ENCODE measurements around the gene FMO1.

Gene FMO1

GRCh38 chr1:171299342-171299741 lies 51.0 kb downstream of the FMO1 start:
- Mint-ChIP-seq H3K27me3 (peaks cover 70% of the 10 kb centered on the region), H3K4me3 (no peak overlapping the region), H3K36me3 (ENCODE audit: insufficient read depth) (no peaks in the 10 kb centered on the region), H3K9me3 (peaks cover 21% of the 10 kb centered on the region), H3K27ac (ENCODE audit: low read depth) (no peak overlapping the region), H3K4me1 (no peaks in the 10 kb centered on the region)
- DNase-seq (ENCODE audit: low spot score in 2 of 2) (no peak), ATAC-seq (replicated peaks; ENCODE audit: extremely low read depth, poor library complexity, severe bottlenecking) (no peak)

DNA sequence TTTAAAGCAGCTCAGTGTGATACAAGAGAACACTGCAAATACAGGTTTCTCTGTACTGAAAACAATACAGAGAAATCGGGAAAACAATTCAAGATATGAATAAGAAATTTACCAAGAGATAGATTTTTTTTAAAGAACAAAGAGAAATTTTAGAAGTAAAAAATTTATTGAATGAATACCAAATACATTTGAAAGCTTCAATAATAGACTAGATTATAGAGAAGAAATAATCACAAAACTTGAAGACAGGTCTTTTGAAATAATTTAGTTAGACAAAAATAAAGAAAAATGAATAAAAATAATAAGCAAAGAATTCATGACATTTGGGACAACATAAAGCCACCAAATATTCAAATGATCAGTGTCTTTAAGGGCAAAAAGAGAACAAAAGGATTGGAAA lies 52.1 kb downstream of the FMO1 start:
- no peak for ATAC-seq (replicated peaks; ENCODE audit: extremely low read depth, poor library complexity, severe bottlenecking)
- no peak for DNase-seq (ENCODE audit: low spot score in 2 of 2)
- Mint-ChIP-seq H3K27me3 (peaks cover 62% of the 10 kb centered on the region), H3K27ac (ENCODE audit: low read depth) (no peak overlapping the region), H3K9me3 (peaks cover 21% of the 10 kb centered on the region), H3K36me3 (ENCODE audit: insufficient read depth) (no peaks in the 10 kb centered on the region), H3K4me3 (no peak overlapping the region), H3K4me1 (no peaks in the 10 kb centered on the region)

- Mint-ChIP-seq H3K9me3 (no peaks in the 10 kb centered on the region), H3K27ac (ENCODE audit: low read depth) (no peak overlapping the region), H3K27me3 (peaks cover 5% of the 10 kb centered on the region), H3K36me3 (ENCODE audit: insufficient read depth) (no peaks in the 10 kb centered on the region), H3K4me1 (peaks cover 10% of the 10 kb centered on the region), H3K4me3 (no peak overlapping the region)
- DNase-seq (ENCODE audit: low spot score in 2 of 2) (no peak), ATAC-seq (replicated peaks; ENCODE audit: extremely low read depth, poor library complexity, severe bottlenecking) (no peak)
These were observed 62.4 kb downstream of the FMO1 start for GRCh38 chr1:171310661-171311087.

DNA sequence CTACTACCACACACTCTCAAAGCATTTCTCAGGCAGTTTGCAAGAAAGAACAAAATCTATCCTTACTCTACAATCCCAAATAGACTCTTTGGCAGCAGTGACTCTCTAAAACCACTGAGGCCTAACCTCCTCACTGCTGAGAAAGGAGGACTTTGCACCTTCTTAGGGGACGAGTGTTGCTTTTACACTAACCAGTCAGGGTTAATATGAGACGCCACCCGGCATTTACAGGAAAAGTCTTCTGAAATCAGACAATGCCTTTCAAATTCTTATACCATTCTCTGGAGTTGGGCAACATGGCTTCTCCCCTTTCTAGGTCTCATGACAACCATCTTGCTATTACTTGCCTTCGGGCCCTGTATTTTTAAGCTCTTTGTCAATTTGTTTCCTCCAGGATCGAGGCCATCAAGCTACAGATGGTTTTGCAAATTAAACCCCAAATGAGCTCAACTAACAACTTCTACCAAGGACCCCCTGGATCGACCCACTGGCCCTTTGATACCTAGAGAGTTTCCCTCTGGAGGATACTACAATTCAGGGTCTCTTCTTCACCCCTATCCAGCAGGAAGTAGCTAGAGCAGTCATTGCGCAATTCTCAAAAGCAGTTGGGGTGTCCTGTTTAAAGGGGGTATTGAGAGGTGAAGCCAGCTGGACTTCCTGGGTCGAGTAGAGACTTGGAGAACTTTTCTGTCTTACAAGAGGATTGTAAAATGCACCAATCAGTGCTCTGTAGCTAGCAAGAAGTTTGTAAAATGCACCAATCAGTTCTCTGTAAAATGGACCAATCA lies 63.7 kb downstream of the FMO1 start:
- ATAC-seq (replicated peaks; ENCODE audit: extremely low read depth, poor library complexity, severe bottlenecking) (no peak), DNase-seq (ENCODE audit: low spot score in 2 of 2) (no peak)
- Mint-ChIP-seq H3K27ac (ENCODE audit: low read depth) (no peak overlapping the region), H3K9me3 (no peaks in the 10 kb centered on the region), H3K27me3 (no peaks in the 10 kb centered on the region), H3K4me1 (peaks cover 10% of the 10 kb centered on the region), H3K4me3 (no peak overlapping the region), H3K36me3 (ENCODE audit: insufficient read depth) (no peaks in the 10 kb centered on the region)

- no peaks in the 10 kb centered on the region for H3K36me3 Mint-ChIP-seq (ENCODE audit: insufficient read depth)
- H3K27me3 Mint-ChIP-seq = no peaks in the 10 kb centered on the region
- peaks cover 10% of the 10 kb centered on the region for H3K4me1 Mint-ChIP-seq
- ATAC-seq (replicated peaks; ENCODE audit: extremely low read depth, poor library complexity, severe bottlenecking) = no peak
- peak overlapping the region; percentile 85 for H3K27ac Mint-ChIP-seq (ENCODE audit: low read depth)
- no peak for DNase-seq (ENCODE audit: low spot score in 2 of 2)
- no peak overlapping the region for H3K4me3 Mint-ChIP-seq
- no peaks in the 10 kb centered on the region for H3K9me3 Mint-ChIP-seq
These were observed 65.1 kb downstream of the FMO1 start for GRCh38 chr1:171313319-171313834.

- H3K4me1 Mint-ChIP-seq = peaks cover 10% of the 10 kb centered on the region
- peak within 1 kb of the TSS; percentile 85 for H3K27ac Mint-ChIP-seq (ENCODE audit: low read depth)
- peak within 1 kb of the TSS; percentile 58 for H3K4me3 Mint-ChIP-seq
- no peaks in the 10 kb centered on the region for H3K9me3 Mint-ChIP-seq
- H3K36me3 Mint-ChIP-seq (ENCODE audit: insufficient read depth) = no peaks in the 10 kb centered on the region
- peak; percentile 100 for ATAC-seq (replicated peaks; ENCODE audit: extremely low read depth, poor library complexity, severe bottlenecking)
- DNase-seq (ENCODE audit: low spot score in 2 of 2) = peak; percentile 38 to 82
- no peaks in the 10 kb centered on the region for H3K27me3 Mint-ChIP-seq
These were observed 65.6 kb downstream of the FMO1 start, which contains the start of gene FMO4 for GRCh38 chr1:171313835-171314320. Gene FMO4 (plus strand): TSS chr1:171314183. CDS start chr1:171319826, 5,643 bp downstream.

DNA sequence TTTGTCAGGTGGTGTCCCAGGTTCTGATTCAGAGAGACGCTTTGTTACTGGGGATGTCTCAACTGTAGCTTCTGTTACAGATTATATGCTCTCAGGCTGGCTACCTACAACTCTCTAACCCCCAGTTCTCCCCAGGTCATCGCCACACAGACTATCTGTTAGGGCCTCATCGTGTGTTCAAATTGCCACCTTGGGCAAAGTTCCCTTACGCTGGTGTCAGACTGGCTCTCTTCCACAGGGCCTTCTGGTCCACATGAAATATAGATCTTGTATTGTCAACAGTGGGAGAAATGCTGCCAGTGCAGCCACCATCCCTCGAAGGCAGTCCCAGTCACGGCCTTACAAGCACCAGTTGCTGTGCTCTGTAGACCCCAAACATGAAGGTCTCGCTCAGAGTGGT lies 81.0 kb downstream of the FMO1 start:
- no peaks in the 10 kb centered on the region for H3K27me3 Mint-ChIP-seq
- no peak for ATAC-seq (replicated peaks; ENCODE audit: extremely low read depth, poor library complexity, severe bottlenecking)
- no peaks in the 10 kb centered on the region for H3K9me3 Mint-ChIP-seq
- H3K4me3 Mint-ChIP-seq = no peak overlapping the region
- DNase-seq (ENCODE audit: low spot score in 2 of 2) = no peak
- H3K36me3 Mint-ChIP-seq (ENCODE audit: insufficient read depth) = no peaks in the 10 kb centered on the region
- H3K27ac Mint-ChIP-seq (ENCODE audit: low read depth) = no peak overlapping the region
- no peaks in the 10 kb centered on the region for H3K4me1 Mint-ChIP-seq

DNA sequence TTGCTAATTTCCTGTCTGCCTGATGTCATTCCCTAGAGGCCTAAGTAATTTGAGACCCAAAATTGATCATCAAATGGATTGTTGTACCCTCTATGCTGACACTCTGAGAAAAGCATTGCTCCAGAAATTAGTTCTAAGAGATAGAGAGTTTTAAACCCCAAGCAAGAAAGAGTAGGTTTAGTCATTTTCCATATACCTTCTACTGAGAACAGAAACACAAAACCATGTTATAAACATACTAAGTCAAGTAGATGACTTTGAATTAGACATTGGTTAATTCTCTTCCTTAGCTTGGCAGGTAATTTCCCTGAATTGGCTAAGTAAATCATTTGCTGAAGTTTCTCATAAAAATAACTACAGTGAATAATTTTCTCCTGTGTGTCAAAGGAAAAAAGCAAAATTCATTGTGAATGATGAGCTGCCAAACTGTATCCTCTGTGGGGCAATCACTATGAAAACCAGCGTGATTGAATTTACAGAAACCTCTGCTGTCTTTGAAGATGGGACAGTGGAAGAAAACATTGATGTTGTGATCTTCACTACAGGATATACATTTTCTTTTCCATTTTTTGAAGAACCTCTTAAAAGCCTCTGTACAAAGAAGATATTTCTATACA lies 85.8 kb downstream of the FMO1 start:
- DNase-seq (ENCODE audit: low spot score in 2 of 2) (no peak), ATAC-seq (replicated peaks; ENCODE audit: extremely low read depth, poor library complexity, severe bottlenecking) (no peak)
- Mint-ChIP-seq H3K27me3 (no peaks in the 10 kb centered on the region), H3K9me3 (no peaks in the 10 kb centered on the region), H3K27ac (ENCODE audit: low read depth) (no peak overlapping the region), H3K4me1 (no peaks in the 10 kb centered on the region), H3K4me3 (no peak overlapping the region), H3K36me3 (ENCODE audit: insufficient read depth) (peaks cover 1% of the 10 kb centered on the region)
